Measurements from ENCODE around the gene PAPPA. TPM values are rescaled to one million over a fixed set of nuclear protein-coding genes. Genes with fewer than 3 reads are reported as not detected.

Gene PAPPA
- polyA plus RNA-seq, 1 of the 3 experiments (the other 2 are of a cell fraction) = 44.5 TPM

DNA sequence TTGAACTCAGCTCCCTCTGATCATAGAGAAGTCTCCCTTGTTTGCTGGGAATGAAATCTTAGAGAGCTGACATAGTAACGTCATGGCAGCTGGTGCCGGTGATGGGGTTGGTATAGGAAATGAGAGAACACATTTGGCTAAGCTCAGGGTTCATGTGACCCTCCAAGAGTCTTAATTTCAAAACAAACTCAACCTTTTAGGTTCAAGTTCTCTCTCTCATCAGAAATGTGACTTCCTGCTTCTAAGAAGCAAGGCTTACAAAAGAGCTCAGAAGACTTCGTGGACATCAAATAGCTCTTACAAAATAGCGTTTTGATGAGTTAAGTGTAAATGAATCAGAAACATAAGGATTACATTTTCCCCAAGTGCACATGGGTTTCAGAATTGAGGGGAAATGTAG, 97.3 kb downstream of the PAPPA start:
- H4K20me1 ChIP-seq (ENCODE audit: insufficient read depth) = peaks cover 24% of the 10 kb centered on the region
- H3K4me3 ChIP-seq (ENCODE audit: low read depth in 2 of 2, low read length in 1 of 2) = no peak overlapping the region
- WGBS (ENCODE audit: low lambda C conversion rate) = 95% methylated on average over 4 of the region's 4 CpGs
- H3K79me2 ChIP-seq (ENCODE audit: insufficient read depth) = peaks cover 89% of the 10 kb centered on the region
- no peaks in the 10 kb centered on the region for H3K9me3 ChIP-seq
- CTCF ChIA-PET = no interaction called here
- no peak overlapping the region for H2AFZ ChIP-seq (ENCODE audit: low read depth)
- H3K36me3 ChIP-seq (replicated peaks in 1 of 2; ENCODE audit: control insufficient read depth in 1 of 2, insufficient read depth in 2 of 2, low read length in 1 of 2) = peaks cover 13 to 71% of the 10 kb centered on the region in 2 experiments
- POLR2A ChIA-PET = no interaction called here
- H3K9ac ChIP-seq = no peak overlapping the region
- peak overlapping the region in 1 of 2 experiments; percentile 44; a peak in 2 of 4 replicates for H3K27ac ChIP-seq (ENCODE audit: low read depth in 2 of 2, low read length in 1 of 2)
- H3K4me1 ChIP-seq (ENCODE audit: control insufficient read depth in 1 of 2, insufficient read depth in 2 of 2, low read depth in 1 of 2, low read length in 1 of 2) = no peaks in the 10 kb centered on the region
- H3F3A ChIP-seq (replicated peaks; ENCODE audit: insufficient read depth) = peaks cover 46% of the 10 kb centered on the region
- H3K9me2 ChIP-seq = no peaks in the 10 kb centered on the region
- H3K27me3 ChIP-seq (ENCODE audit: insufficient read depth) = no peaks in the 10 kb centered on the region
- TF ChIP-seq FOSL2 (IDR thresholded peaks at IDR 0.05; ENCODE audit: borderline replicate concordance, low read depth) (no peak), YY1 (IDR thresholded peaks at IDR 0.05; ENCODE audit: low read depth) (no peak), NFIC (IDR thresholded peaks at IDR 0.05; ENCODE audit: borderline replicate concordance) (no peak), GATA2 (CRISPR knock-in tag; IDR thresholded peaks at IDR 0.05) (no peak), FOXJ3 (CRISPR knock-in tag; IDR thresholded peaks at IDR 0.05) (no peak), SIN3A (IDR thresholded peaks at IDR 0.05; ENCODE audit: borderline replicate concordance, low read depth, low read length) (no peak), TAF1 (IDR thresholded peaks at IDR 0.05; ENCODE audit: borderline replicate concordance, low read depth, low read length) (no peak), JUND (IDR thresholded peaks at IDR 0.05) (no peak), EP300 (IDR thresholded peaks at IDR 0.05; ENCODE audit: borderline replicate concordance in 1 of 2, low read depth in 1 of 2, low read length in 1 of 2) (no peak)
- TF ChIP-seq, protein P1, sequence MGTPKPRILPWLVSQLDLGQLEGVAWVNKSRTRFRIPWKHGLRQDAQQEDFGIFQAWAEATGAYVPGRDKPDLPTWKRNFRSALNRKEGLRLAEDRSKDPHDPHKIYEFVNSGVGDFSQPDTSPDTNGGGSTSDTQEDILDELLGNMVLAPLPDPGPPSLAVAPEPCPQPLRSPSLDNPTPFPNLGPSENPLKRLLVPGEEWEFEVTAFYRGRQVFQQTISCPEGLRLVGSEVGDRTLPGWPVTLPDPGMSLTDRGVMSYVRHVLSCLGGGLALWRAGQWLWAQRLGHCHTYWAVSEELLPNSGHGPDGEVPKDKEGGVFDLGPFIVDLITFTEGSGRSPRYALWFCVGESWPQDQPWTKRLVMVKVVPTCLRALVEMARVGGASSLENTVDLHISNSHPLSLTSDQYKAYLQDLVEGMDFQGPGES (IDR thresholded peaks at IDR 0.05; ENCODE audit: low read depth, low read length) = no peak
- TF ChIP-seq, protein P2, sequence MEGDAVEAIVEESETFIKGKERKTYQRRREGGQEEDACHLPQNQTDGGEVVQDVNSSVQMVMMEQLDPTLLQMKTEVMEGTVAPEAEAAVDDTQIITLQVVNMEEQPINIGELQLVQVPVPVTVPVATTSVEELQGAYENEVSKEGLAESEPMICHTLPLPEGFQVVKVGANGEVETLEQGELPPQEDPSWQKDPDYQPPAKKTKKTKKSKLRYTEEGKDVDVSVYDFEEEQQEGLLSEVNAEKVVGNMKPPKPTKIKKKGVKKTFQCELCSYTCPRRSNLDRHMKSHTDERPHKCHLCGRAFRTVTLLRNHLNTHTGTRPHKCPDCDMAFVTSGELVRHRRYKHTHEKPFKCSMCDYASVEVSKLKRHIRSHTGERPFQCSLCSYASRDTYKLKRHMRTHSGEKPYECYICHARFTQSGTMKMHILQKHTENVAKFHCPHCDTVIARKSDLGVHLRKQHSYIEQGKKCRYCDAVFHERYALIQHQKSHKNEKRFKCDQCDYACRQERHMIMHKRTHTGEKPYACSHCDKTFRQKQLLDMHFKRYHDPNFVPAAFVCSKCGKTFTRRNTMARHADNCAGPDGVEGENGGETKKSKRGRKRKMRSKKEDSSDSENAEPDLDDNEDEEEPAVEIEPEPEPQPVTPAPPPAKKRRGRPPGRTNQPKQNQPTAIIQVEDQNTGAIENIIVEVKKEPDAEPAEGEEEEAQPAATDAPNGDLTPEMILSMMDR (IDR thresholded peaks at IDR 0.05) = no peak
- no peak overlapping the region for H3K4me2 ChIP-seq
- no peak for DNase-seq

DNA sequence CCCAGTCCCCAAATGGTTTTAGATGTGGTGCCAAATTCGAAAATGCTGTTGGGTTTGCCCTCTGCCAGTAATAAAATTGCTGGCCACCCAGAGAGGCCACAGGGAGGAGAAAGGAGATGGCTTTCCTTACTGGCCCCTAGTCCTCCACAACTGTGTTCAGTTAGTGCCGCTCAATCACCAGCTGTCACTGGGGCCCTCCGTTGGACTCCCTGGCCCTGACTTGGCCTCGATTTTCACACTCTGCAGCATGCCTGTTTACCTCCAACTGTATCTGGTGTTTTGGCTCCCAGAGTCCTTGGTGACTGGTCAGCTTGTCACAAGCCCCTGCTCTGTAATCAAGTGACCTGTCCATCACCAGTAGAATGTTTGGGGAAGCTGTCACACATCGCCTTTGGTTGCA, 97.8 kb downstream of the PAPPA start:
- Histone ChIP-seq H3K9ac (no peak overlapping the region), H3K36me3 (replicated peaks in 1 of 2; ENCODE audit: control insufficient read depth in 1 of 2, insufficient read depth in 2 of 2, low read length in 1 of 2) (peaks cover 11 to 72% of the 10 kb centered on the region in 2 experiments), H3K27ac (ENCODE audit: low read depth in 2 of 2, low read length in 1 of 2) (peak overlapping the region in 1 of 2 experiments; percentile 44; a peak in 1 of 4 replicates), H3K79me2 (ENCODE audit: insufficient read depth) (peaks cover 89% of the 10 kb centered on the region), H3K4me1 (ENCODE audit: control insufficient read depth in 1 of 2, insufficient read depth in 2 of 2, low read depth in 1 of 2, low read length in 1 of 2) (no peaks in the 10 kb centered on the region), H3K9me3 (no peaks in the 10 kb centered on the region), H3K4me2 (no peak overlapping the region), H2AFZ (ENCODE audit: low read depth) (no peak overlapping the region), H4K20me1 (ENCODE audit: insufficient read depth) (peaks cover 24% of the 10 kb centered on the region), H3F3A (replicated peaks; ENCODE audit: insufficient read depth) (peaks cover 51% of the 10 kb centered on the region), H3K27me3 (ENCODE audit: insufficient read depth) (no peaks in the 10 kb centered on the region), H3K4me3 (ENCODE audit: low read depth in 2 of 2, low read length in 1 of 2) (no peak overlapping the region), H3K9me2 (no peaks in the 10 kb centered on the region)
- no peak for DNase-seq
- WGBS (ENCODE audit: low lambda C conversion rate) = 82% methylated on average over 5 of the region's 5 CpGs
- CTCF ChIA-PET = no interaction called here
- TF ChIP-seq MEF2A (IDR thresholded peaks at IDR 0.05; ENCODE audit: borderline replicate concordance, low read depth) = no peak
- TF ChIP-seq FOXM1 (IDR thresholded peaks at IDR 0.05; ENCODE audit: low read depth) = no peak
- no peak for TF ChIP-seq JUND (IDR thresholded peaks at IDR 0.05)
- TF ChIP-seq, protein P3, sequence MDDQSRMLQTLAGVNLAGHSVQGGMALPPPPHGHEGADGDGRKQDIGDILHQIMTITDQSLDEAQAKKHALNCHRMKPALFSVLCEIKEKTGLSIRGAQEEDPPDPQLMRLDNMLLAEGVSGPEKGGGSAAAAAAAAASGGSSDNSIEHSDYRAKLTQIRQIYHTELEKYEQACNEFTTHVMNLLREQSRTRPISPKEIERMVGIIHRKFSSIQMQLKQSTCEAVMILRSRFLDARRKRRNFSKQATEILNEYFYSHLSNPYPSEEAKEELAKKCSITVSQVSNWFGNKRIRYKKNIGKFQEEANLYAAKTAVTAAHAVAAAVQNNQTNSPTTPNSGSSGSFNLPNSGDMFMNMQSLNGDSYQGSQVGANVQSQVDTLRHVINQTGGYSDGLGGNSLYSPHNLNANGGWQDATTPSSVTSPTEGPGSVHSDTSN (IDR thresholded peaks at IDR 0.05) = no peak
- TF ChIP-seq, protein P4, sequence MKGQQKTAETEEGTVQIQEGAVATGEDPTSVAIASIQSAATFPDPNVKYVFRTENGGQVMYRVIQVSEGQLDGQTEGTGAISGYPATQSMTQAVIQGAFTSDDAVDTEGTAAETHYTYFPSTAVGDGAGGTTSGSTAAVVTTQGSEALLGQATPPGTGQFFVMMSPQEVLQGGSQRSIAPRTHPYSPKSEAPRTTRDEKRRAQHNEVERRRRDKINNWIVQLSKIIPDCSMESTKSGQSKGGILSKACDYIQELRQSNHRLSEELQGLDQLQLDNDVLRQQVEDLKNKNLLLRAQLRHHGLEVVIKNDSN (IDR thresholded peaks at IDR 0.05; ENCODE audit: borderline replicate concordance, low read depth) = no peak
- TF ChIP-seq POLR2AphosphoS5 (IDR thresholded peaks at IDR 0.05; ENCODE audit: low read depth, low read length) = no peak
- no peak for TF ChIP-seq GABPA (IDR thresholded peaks at IDR 0.05; ENCODE audit: low read depth)
- no peak for TF ChIP-seq GATA2 (CRISPR knock-in tag; IDR thresholded peaks at IDR 0.05)
- TF ChIP-seq SIN3A (IDR thresholded peaks at IDR 0.05; ENCODE audit: borderline replicate concordance, low read depth, low read length) = no peak
- TF ChIP-seq EZH2phosphoT487 (IDR thresholded peaks at IDR 0.05; ENCODE audit: borderline replicate concordance, low read depth) = no peak
- TF ChIP-seq RCOR1 (IDR thresholded peaks at IDR 0.05; ENCODE audit: low read length) = no peak
- TF ChIP-seq EP300 (IDR thresholded peaks at IDR 0.05; ENCODE audit: borderline replicate concordance in 1 of 2, low read depth in 1 of 2, low read length in 1 of 2) = no peak
- TF ChIP-seq RXRA (IDR thresholded peaks at IDR 0.05; ENCODE audit: borderline replicate concordance, low read depth) = no peak
- TF ChIP-seq CHD2 (IDR thresholded peaks at IDR 0.05; ENCODE audit: low read length, partially characterized antibody) = no peak
- no peak for TF ChIP-seq YY1 (IDR thresholded peaks at IDR 0.05; ENCODE audit: low read depth)
- no peak for TF ChIP-seq NRF1 (IDR thresholded peaks at IDR 0.05; ENCODE audit: low read depth, low read length)
- no peak for TF ChIP-seq FOSL2 (IDR thresholded peaks at IDR 0.05; ENCODE audit: borderline replicate concordance, low read depth)
- no peak for TF ChIP-seq RFX5 (IDR thresholded peaks at IDR 0.05; ENCODE audit: low read length)
- no peak for TF ChIP-seq TEAD4 (IDR thresholded peaks at IDR 0.05; ENCODE audit: borderline replicate concordance, insufficient read depth)
- no peak for TF ChIP-seq SMC3 (IDR thresholded peaks at IDR 0.05; ENCODE audit: low read depth, low read length)
- POLR2A ChIA-PET = no interaction called here
